IMR-90 (cell line): ENCODE results near the gene THRB. TPM values are rescaled to one million over a fixed set of nuclear protein-coding genes. Genes with fewer than 3 reads are reported as not detected.

Experiments
- ATAC-seq: fragments of 200-7000 bp; cut with Tn5 transposase; 2 replicates; pipeline ENCODE4 v1.9.1; 2020; ENCODE audit warnings: low read depth, mild to moderate bottlenecking, moderate library complexity
- BruUV-seq: library from RNA; stranded (reverse); fragments of 400-500 nt; replicated peaks from 2 replicates; lab custom pipeline; 2021; lab: Mats Ljungman, UMichigan
- CTCF ChIA-PET: fragments of 300-600 bp; formaldehyde crosslinking; extraction: SDS; loops from one replicate; lab custom pipeline; 2021; ENCODE audit warnings: antibody characterized with exemption; lab: Yijun Ruan, JAX
- POLR2A ChIA-PET: fragments of 300-600 bp; sonication (Branson Sonifier 250); formaldehyde crosslinking; loops from one replicate; lab custom pipeline; 2022; ENCODE audit warnings: antibody characterized with exemption; ENCODE audit not compliant: unreplicated experiment; lab: Charles Lee
- DNase-seq: peaks from one replicate; pipeline ENCODE4 v3.0.0; 2013
- H2AFZ ChIP-seq: replicated peaks from 2 replicates; pipeline ENCODE3; 2013; ENCODE audit warnings: low read length, mild to moderate bottlenecking; ENCODE audit not compliant: poor library complexity
- H2AK5ac ChIP-seq: 2 replicates; pipeline ENCODE4 v1.6.1; 2013; ENCODE audit warnings: low read depth, low read length, inconsistent platforms
- H2AK9ac ChIP-seq: replicated peaks from 2 replicates; pipeline ENCODE3; 2013; ENCODE audit warnings: mild to moderate bottlenecking, low read depth, low read length, moderate library complexity; ENCODE audit not compliant: poor library complexity
- H2BK120ac ChIP-seq: 2 replicates; pipeline ENCODE4 v1.6.1; 2013; ENCODE audit warnings: low read depth, low read length, inconsistent platforms
- H2BK15ac ChIP-seq: 3 replicates; pipeline ENCODE4 v1.6.1; 2013; ENCODE audit warnings: low read depth, low read length, inconsistent platforms
- H2BK20ac ChIP-seq: 2 replicates; pipeline ENCODE4 v1.6.1; 2013; ENCODE audit warnings: low read depth, mild to moderate bottlenecking, inconsistent platforms, low read length, moderate library complexity
- H2BK5ac ChIP-seq: 2 replicates; pipeline ENCODE4 v1.6.1; 2013; ENCODE audit warnings: mild to moderate bottlenecking, low read depth, low read length, inconsistent platforms; ENCODE audit not compliant: poor library complexity, severe bottlenecking
- H3K14ac ChIP-seq: replicated peaks from 2 replicates; pipeline ENCODE4 v1.6.1; 2013; ENCODE audit warnings: low read depth, low read length, inconsistent platforms
- H3K18ac ChIP-seq: 2 replicates; pipeline ENCODE4 v1.6.1; 2013; ENCODE audit warnings: low read depth, low read length, control low read depth
- H3K23ac ChIP-seq: 2 replicates; pipeline ENCODE4 v1.6.1; 2013; ENCODE audit warnings: low read depth, low read length, inconsistent platforms
- H3K27ac ChIP-seq: 2 replicates; pipeline ENCODE4 v1.5.1; 2013; ENCODE audit warnings: mild to moderate bottlenecking, control low read depth, low read length; ENCODE audit not compliant: insufficient read depth
- H3K27me3 ChIP-seq: 2 replicates; pipeline ENCODE4 v1.6.1; 2013; ENCODE audit warnings: low read length; ENCODE audit not compliant: control insufficient read depth, insufficient read depth
- H3K36me3 ChIP-seq: 2 replicates; pipeline ENCODE4 v1.6.1; 2013; ENCODE audit warnings: low read length, mixed read lengths; ENCODE audit not compliant: control insufficient read depth, insufficient read depth
- H3K4ac ChIP-seq: 2 replicates; pipeline ENCODE4 v1.6.1; 2013; ENCODE audit warnings: low read depth, low read length, inconsistent platforms
- H3K4me1 ChIP-seq: 2 replicates; pipeline ENCODE4 v1.6.1; 2013; ENCODE audit warnings: low read length, mixed read lengths; ENCODE audit not compliant: control insufficient read depth, insufficient read depth
- H3K4me2 ChIP-seq: 2 replicates; pipeline ENCODE4 v1.6.1; 2013; ENCODE audit warnings: low read depth, mild to moderate bottlenecking, control low read depth, low read length, moderate library complexity
- H3K4me3 ChIP-seq: 2 replicates; pipeline ENCODE4 v1.5.1; 2013; ENCODE audit warnings: low read depth, mild to moderate bottlenecking, control low read depth, low read length, moderate library complexity; ENCODE audit not compliant: insufficient read depth
- H3K56ac ChIP-seq: 2 replicates; pipeline ENCODE4 v1.6.1; 2013; ENCODE audit warnings: low read length, inconsistent platforms; ENCODE audit not compliant: insufficient read depth; ENCODE audit errors: extremely low read depth
- H3K79me1 ChIP-seq, 2 experiments: 2 replicates each; pipeline ENCODE4 v1.6.1; 2013; ENCODE audit warnings: low read length in 2 of 2, inconsistent platforms in 1 of 2, low read depth in 1 of 2
- H3K9ac ChIP-seq: 2 replicates; pipeline ENCODE4 v1.6.1; 2013; ENCODE audit warnings: low read depth, low read length, control low read depth
- H3K9me1 ChIP-seq: 2 replicates; pipeline ENCODE4 v1.6.1; 2013; ENCODE audit warnings: low read length, inconsistent platforms; ENCODE audit not compliant: insufficient read depth
- H3K9me3 ChIP-seq: 2 replicates; pipeline ENCODE4 v1.6.1; 2013; ENCODE audit warnings: low read length; ENCODE audit not compliant: control insufficient read depth, insufficient read depth
- H4K20me1 ChIP-seq: 2 replicates; pipeline ENCODE4 v1.6.1; 2013; ENCODE audit warnings: low read length, inconsistent platforms; ENCODE audit not compliant: insufficient read depth
- H4K5ac ChIP-seq: 2 replicates; pipeline ENCODE4 v1.6.1; 2013; ENCODE audit warnings: mild to moderate bottlenecking, low read depth, low read length, control low read depth
- H4K8ac ChIP-seq, 2 experiments: 2 replicates each; pipeline ENCODE4 v1.6.1; 2013; ENCODE audit warnings: low read depth in 2 of 2, low read length in 2 of 2, control low read depth in 1 of 2, inconsistent platforms in 1 of 2
- H4K91ac ChIP-seq: 2 replicates; pipeline ENCODE4 v1.6.1; 2013; ENCODE audit warnings: low read depth, low read length, inconsistent platforms; ENCODE audit not compliant: insufficient read depth
- BHLHE40 ChIP-seq: fragments of 150-350 bp; IDR thresholded peaks from 2 replicates; pipeline ENCODE4 v1.6.1; 2016; ENCODE audit warnings: mild to moderate bottlenecking, low read depth, low read length
- CEBPB ChIP-seq: IDR thresholded peaks from 2 replicates; pipeline ENCODE4 v1.6.1; 2012; ENCODE audit warnings: low read depth, low read length, improper control_type of control experiment
- CHD1 ChIP-seq: IDR thresholded peaks from 2 replicates; pipeline ENCODE4 v1.6.1; 2012; ENCODE audit warnings: low read depth, low read length, improper control_type of control experiment
- FOS ChIP-seq: fragments of 150-350 bp; IDR thresholded peaks from 2 replicates; pipeline ENCODE4 v1.6.1; 2016; ENCODE audit warnings: low read depth, low read length
- MAFK ChIP-seq: IDR thresholded peaks from 2 replicates; pipeline ENCODE4 v1.6.1; 2012; ENCODE audit warnings: low read depth, low read length, improper control_type of control experiment
- MAZ ChIP-seq: IDR thresholded peaks from 2 replicates; pipeline ENCODE4 v1.6.1; 2012; ENCODE audit warnings: low read depth, mild to moderate bottlenecking, low read length, improper control_type of control experiment, moderate library complexity, borderline replicate concordance
- MXI1 ChIP-seq: IDR thresholded peaks from 2 replicates; pipeline ENCODE4 v1.6.1; 2012; ENCODE audit warnings: low read depth, mild to moderate bottlenecking, low read length, moderate library complexity, borderline replicate concordance
- NFE2L2 ChIP-seq: fragments of 150-350 bp; IDR thresholded peaks from 2 replicates; pipeline ENCODE4 v1.6.1; 2016; ENCODE audit warnings: low read depth, mild to moderate bottlenecking, low read length
- POLR2A ChIP-seq: IDR thresholded peaks from 2 replicates; pipeline ENCODE4 v1.6.1; 2012; ENCODE audit warnings: mild to moderate bottlenecking, low read depth, low read length
- RAD21 ChIP-seq: IDR thresholded peaks from 2 replicates; pipeline ENCODE4 v1.6.1; 2012; ENCODE audit warnings: low read length, improper control_type of control experiment
- RCOR1 ChIP-seq: IDR thresholded peaks from 2 replicates; pipeline ENCODE4 v1.6.1; 2012; ENCODE audit warnings: mild to moderate bottlenecking, low read length, improper control_type of control experiment; ENCODE audit not compliant: insufficient replicate concordance
- RFX5 ChIP-seq: IDR thresholded peaks from 2 replicates; pipeline ENCODE4 v1.8.0; 2012; ENCODE audit warnings: low read depth, mild to moderate bottlenecking, low read length, moderate library complexity
- SMC3 ChIP-seq: fragments of 150-350 bp; IDR thresholded peaks from 2 replicates; pipeline ENCODE4 v1.6.1; 2016; ENCODE audit warnings: low read depth, mild to moderate bottlenecking, antibody characterized with exemption, low read length, moderate library complexity
- WGBS, 2 experiments: methylation state at CpG; one replicate each; pipeline versions ENCODE4 v1.1.5 to v1.1.7; 2013; ENCODE audit warnings: missing lambda C conversion rate in 2 of 2; ENCODE audit not compliant: insufficient read length in 1 of 2; ENCODE audit errors: extremely low coverage in 2 of 2; 5-methylcytosine and 5-hydroxymethylcytosine counted together
- dilution Hi-C: fragments of 300-500 bp; cut with HindIII; formaldehyde crosslinking; loops from one replicate; pipeline ENCODE4 v1.14.3; 2018; ENCODE audit warnings: low sequenced_read_pairs; ENCODE audit not compliant: unreplicated experiment
- in situ Hi-C: fragments of 300-500 bp; cut with MboI; formaldehyde crosslinking; loops from 3 replicates; pipeline ENCODE4 v1.14.3; 2019; ENCODE audit warnings: low sequenced_read_pairs, inconsistent platforms, mixed read lengths
- intact Hi-C: fragments of 100-400 bp; cut with micrococcal nuclease; formaldehyde crosslinking; loops from 2 replicates; pipeline ENCODE4 v1.10.0; 2022
- polyA plus RNA-seq, 3 experiments: library from polyadenylated mRNA; depleted of rRNA; stranded (reverse); fragments of >200 nt; gene quantifications; 2 replicates each; pipeline ENCODE4 v1.2.3, GENCODE V29; 2012; ENCODE audit warnings: low replicate concordance in 1 of 3
- total RNA-seq: library from RNA; depleted of rRNA; stranded (reverse); fragments of >200 nt; gene quantifications from 2 replicates; pipeline ENCODE4 v1.2.3, GENCODE V29; 2012
- TF ChIP-seq, protein P1 (sequence below): fragments of 150-350 bp; IDR thresholded peaks from 2 replicates; pipeline ENCODE4 v1.6.1; 2016; ENCODE audit warnings: low read depth, mild to moderate bottlenecking, low read length, moderate library complexity, borderline replicate concordance
- TF ChIP-seq, protein P2 (sequence below): conservative IDR thresholded peaks from 2 replicates; pipeline ENCODE4 v1.5.1; 2012; ENCODE audit warnings: mild to moderate bottlenecking, low read depth, low read length, improper control_type of control experiment
- TF ChIP-seq, protein P3 (sequence below): fragments of 150-350 bp; IDR thresholded peaks from 2 replicates; pipeline ENCODE4 v1.6.1; 2017; ENCODE audit warnings: mild to moderate bottlenecking, antibody characterized with exemption, low read length, low read depth

Gene THRB
- total and polyA plus RNA-seq, 2 of the 4 experiments (the other 2 are of a cell fraction) = under 0.01 TPM; not detected in 1

DNA sequence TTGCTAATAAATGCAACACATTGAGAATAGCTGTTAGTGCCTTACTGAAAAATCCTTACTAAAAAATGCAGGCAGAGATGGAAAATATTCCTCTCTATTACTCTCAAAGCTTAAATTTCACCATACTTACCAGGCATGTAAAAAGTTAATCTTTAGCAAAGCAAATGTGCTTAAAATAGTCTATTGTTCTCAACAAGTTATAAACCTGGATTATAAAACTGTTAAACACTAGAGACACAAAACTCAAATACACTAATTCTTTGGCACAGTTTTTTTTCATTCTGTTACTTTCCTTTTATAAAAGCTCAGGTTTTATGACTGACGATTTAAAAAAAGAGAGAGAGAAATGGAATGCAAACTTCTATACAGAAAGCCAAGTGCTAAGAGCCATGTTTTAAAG is 119.8 kb downstream of the THRB start:
- no peak overlapping the region for H3K23ac ChIP-seq
- no peak overlapping the region for H2BK15ac ChIP-seq
- ChIA-PET POLR2A (no interaction called here), CTCF (no interaction called here)
- H3K9me1 ChIP-seq = no peaks in the 10 kb centered on the region
- no peaks in the 10 kb centered on the region for H3K9me3 ChIP-seq
- no peak overlapping the region for H3K4ac ChIP-seq
- no peak overlapping the region for H3K4me3 ChIP-seq
- dilution Hi-C loops = no loop called here
- no peak overlapping the region for H2AK9ac ChIP-seq
- H3K56ac ChIP-seq = no peak overlapping the region
- TF ChIP-seq, protein P1, sequence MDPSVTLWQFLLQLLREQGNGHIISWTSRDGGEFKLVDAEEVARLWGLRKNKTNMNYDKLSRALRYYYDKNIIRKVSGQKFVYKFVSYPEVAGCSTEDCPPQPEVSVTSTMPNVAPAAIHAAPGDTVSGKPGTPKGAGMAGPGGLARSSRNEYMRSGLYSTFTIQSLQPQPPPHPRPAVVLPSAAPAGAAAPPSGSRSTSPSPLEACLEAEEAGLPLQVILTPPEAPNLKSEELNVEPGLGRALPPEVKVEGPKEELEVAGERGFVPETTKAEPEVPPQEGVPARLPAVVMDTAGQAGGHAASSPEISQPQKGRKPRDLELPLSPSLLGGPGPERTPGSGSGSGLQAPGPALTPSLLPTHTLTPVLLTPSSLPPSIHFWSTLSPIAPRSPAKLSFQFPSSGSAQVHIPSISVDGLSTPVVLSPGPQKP = no peak
- TF ChIP-seq CEBPB = no peak
- TF ChIP-seq RCOR1 = no peak
- TF ChIP-seq NFE2L2 = no peak
- no peak for TF ChIP-seq RFX5
- TF ChIP-seq MAFK = no peak
- no peak for TF ChIP-seq FOS
- no peak for TF ChIP-seq CHD1
- no peak for TF ChIP-seq SMC3
- no peak for TF ChIP-seq BHLHE40
- no peak for TF ChIP-seq MAZ
- TF ChIP-seq, protein P2, sequence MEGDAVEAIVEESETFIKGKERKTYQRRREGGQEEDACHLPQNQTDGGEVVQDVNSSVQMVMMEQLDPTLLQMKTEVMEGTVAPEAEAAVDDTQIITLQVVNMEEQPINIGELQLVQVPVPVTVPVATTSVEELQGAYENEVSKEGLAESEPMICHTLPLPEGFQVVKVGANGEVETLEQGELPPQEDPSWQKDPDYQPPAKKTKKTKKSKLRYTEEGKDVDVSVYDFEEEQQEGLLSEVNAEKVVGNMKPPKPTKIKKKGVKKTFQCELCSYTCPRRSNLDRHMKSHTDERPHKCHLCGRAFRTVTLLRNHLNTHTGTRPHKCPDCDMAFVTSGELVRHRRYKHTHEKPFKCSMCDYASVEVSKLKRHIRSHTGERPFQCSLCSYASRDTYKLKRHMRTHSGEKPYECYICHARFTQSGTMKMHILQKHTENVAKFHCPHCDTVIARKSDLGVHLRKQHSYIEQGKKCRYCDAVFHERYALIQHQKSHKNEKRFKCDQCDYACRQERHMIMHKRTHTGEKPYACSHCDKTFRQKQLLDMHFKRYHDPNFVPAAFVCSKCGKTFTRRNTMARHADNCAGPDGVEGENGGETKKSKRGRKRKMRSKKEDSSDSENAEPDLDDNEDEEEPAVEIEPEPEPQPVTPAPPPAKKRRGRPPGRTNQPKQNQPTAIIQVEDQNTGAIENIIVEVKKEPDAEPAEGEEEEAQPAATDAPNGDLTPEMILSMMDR = no peak
- TF ChIP-seq, protein P3, sequence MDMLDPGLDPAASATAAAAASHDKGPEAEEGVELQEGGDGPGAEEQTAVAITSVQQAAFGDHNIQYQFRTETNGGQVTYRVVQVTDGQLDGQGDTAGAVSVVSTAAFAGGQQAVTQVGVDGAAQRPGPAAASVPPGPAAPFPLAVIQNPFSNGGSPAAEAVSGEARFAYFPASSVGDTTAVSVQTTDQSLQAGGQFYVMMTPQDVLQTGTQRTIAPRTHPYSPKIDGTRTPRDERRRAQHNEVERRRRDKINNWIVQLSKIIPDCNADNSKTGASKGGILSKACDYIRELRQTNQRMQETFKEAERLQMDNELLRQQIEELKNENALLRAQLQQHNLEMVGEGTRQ = no peak
- no peak for TF ChIP-seq POLR2A
- TF ChIP-seq RAD21 = no peak
- TF ChIP-seq MXI1 = no peak
- H2BK5ac ChIP-seq = no peak overlapping the region
- no peaks in the 10 kb centered on the region for H3K36me3 ChIP-seq
- intact Hi-C loops = no loop called here
- H4K91ac ChIP-seq = no peak overlapping the region
- H2BK20ac ChIP-seq = no peak overlapping the region
- no peaks in the 10 kb centered on the region for H3K4me1 ChIP-seq
- H3K9ac ChIP-seq = no peak overlapping the region
- H3K14ac ChIP-seq = no peak overlapping the region
- WGBS, 2 experiments = no CpG with 5 or more reads among the region's 1 CpG
- H3K4me2 ChIP-seq = no peak overlapping the region
- H2BK120ac ChIP-seq = no peak overlapping the region
- H4K8ac ChIP-seq = no peak overlapping the region
- no peak overlapping the region for H3K27ac ChIP-seq
- no peak overlapping the region for H3K18ac ChIP-seq
- in situ Hi-C loops = no loop called here
- H3K27me3 ChIP-seq = no peaks in the 10 kb centered on the region
- no peaks in the 10 kb centered on the region for H4K20me1 ChIP-seq
- no peaks in the 10 kb centered on the region for H3K79me1 ChIP-seq
- H2AFZ ChIP-seq = no peak overlapping the region
- BruUV-seq = no TSS peak
- ATAC-seq = no peak
- no peak overlapping the region for H4K5ac ChIP-seq
- no peak for DNase-seq
- no peak overlapping the region for H2AK5ac ChIP-seq
